OCI-LY3 (cell line): ENCODE measurements around the gene MAN1B1.

Source experiments
- CTCF ChIP-seq: fragments of 200-600, 300-600 bp; sonication (generic); IDR thresholded peaks from 2 replicates; pipeline ENCODE4 v1.5.1; 2014; ENCODE audit warnings: antibody characterized with exemption, low read length, low read depth
- EZH2phosphoT487 ChIP-seq: fragments of 200-600 bp; shearing (Covaris generic); IDR thresholded peaks from 2 replicates; pipeline ENCODE4 v1.6.1; 2018; ENCODE audit warnings: antibody characterized with exemption, mixed run types, low read depth

- TF ChIP-seq CTCF (no peak), EZH2phosphoT487 (no peak)
Measured at GRCh38 chr9:137077758-137078693, 8.8 kb upstream of the MAN1B1 start.
